Activated T-helper 1 cell treated with Interleukin-2 at 50 U/mL for 16 hours (primary cell): ENCODE measurements around the gene SUV39H2.
"Not testable (repeated sequence)": the region's sequence is repeated elsewhere in the genome, so short reads cannot be mapped to it uniquely, and the experiment has no call there.

Experiments
- DNase-seq: peaks from one replicate; pipeline ENCODE4 v3.0.0-alpha.2; 2020; ENCODE audit warnings: low read depth

SUV39H2 gene, protein sequence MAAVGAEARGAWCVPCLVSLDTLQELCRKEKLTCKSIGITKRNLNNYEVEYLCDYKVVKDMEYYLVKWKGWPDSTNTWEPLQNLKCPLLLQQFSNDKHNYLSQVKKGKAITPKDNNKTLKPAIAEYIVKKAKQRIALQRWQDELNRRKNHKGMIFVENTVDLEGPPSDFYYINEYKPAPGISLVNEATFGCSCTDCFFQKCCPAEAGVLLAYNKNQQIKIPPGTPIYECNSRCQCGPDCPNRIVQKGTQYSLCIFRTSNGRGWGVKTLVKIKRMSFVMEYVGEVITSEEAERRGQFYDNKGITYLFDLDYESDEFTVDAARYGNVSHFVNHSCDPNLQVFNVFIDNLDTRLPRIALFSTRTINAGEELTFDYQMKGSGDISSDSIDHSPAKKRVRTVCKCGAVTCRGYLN

GRCh38 chr10:14878266-14879123 lies at the start of gene SUV39H2:
TSS of gene SUV39H2 (plus strand) at chr10:14878866. CDS start at chr10:14878889, 23 bp downstream.
- peak; percentile 90 for DNase-seq

DNA sequence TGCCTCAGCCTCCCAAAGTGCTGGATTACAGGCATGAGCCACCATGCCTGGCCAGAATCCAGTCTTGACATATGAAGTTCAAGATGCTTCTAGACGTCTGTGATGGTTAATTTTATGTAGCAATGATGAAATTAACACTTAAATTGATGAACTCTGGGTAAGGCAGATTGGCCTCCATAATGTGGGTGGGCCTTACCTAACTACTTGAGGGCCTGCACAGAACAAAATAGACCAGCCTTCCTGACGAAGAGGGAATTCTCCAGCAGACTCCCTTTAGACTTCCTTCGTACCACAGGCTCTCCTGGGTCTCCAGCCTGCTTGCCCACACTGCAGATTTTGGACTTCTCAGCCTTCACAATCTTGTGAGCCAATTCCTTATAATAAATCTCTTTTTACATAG lies 45.6 kb upstream of the SUV39H2 start:
- no peak for DNase-seq

DNA sequence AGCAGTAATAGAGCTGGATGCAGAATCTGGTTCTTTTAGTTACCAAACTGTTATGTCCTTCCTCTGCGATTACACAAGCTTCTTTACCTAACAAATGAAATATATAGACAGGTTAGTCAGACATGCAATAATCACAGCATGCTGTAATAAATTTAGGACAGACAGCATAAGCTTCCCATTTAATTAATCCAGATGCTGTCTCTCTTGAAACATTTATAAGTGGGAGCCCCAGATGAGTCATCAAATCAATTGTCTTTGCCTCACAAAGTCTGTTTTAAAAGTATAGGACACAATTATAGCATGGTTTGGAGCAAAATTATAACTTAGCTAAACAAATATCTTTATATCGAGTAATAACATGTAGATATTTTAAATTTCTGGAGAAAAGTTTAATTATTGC lies 42.5 kb upstream of the SUV39H2 start:
- DNase-seq: no peak

- DNase-seq: no peak
Observed at GRCh38 chr10:14837003-14837756, 41.5 kb upstream of the SUV39H2 start.

DNA sequence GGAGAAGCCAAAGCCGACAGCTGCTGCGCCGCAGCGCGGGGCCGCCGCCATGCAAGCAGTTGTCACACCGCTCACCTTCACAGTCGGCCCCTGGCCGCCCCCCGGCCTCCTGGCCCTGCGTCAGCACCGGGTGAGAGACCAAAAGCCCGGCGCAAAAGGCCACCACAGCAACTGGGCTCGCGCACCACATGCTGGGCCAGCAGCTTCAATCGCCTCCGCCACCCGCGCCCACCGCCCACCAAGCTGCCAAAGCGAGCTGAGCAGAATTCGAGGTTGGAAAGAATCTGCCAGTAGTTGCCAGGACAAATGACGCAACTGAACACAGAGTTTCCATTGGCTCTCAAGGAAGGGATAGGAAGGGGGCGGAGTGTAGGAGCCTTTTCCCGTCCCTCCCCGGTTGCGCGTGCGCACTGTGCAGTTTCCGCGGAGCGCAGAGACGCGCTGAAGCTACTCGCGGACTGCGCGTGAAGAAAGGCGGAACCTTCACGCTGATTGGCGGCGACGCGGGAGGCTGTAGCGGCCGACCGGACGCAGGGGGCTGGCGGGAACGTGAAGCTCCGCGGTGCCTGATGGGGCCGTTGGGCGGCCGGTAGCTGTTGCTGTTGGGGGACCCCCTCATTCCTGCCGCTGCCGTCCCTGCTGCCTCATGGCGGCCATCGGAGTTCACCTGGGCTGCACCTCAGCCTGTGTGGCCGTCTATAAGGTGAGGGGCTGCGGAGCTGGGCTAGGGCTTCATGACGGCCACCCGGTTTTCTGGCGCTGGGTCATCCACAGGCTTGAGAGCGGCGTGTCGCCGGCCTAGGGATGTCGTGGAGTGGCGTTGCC lies 40.7 kb upstream of the SUV39H2 start, which contains the start of the genes CDNF, HSPA14 and MSANTD7:
CDNF (minus strand) TSS at position 281 of the 825 bp plus-strand sequence; CDS start at position 190, 91 bp downstream.
HSPA14 (plus strand) TSS at position 550 of the 825 bp plus-strand sequence; CDS start at position 647, 97 bp downstream.
MSANTD7 (plus strand) TSS at position 550 of the 825 bp plus-strand sequence. CDS start 3,979 bp downstream, outside the sequence.
- peak; percentile 99 for DNase-seq

GRCh38 chr10:14838582-14839304 lies 39.9 kb upstream of the SUV39H2 start:
- peak; percentile 8 for DNase-seq

GRCh38 chr10:14839305-14839695 lies 39.4 kb upstream of the SUV39H2 start:
- DNase-seq: no peak

DNA sequence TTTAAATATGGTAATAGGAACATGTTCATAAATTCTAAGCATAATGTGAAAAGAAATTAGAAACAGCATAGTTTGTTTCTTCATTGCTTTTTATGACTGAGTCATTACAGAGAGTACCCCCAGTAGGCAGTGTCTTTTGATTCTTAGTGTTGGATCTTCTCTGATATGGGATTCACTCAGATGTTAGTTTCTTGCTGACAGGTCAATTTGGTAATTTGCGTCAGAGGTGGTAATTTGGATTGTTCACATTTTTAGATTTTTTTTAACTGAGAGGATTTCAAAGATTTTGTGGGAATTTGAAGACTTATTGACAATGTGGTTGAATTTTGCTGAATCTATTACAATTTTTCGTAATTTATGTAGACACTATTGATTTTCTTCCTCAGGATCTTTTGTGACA lies 38.5 kb upstream of the SUV39H2 start:
- DNase-seq: no peak

GRCh38 chr10:14843327-14843988 lies 35.2 kb upstream of the SUV39H2 start:
- no peak for DNase-seq

GRCh38 chr10:14844948-14845347 lies 33.7 kb upstream of the SUV39H2 start:
- DNase-seq: no peak

DNA sequence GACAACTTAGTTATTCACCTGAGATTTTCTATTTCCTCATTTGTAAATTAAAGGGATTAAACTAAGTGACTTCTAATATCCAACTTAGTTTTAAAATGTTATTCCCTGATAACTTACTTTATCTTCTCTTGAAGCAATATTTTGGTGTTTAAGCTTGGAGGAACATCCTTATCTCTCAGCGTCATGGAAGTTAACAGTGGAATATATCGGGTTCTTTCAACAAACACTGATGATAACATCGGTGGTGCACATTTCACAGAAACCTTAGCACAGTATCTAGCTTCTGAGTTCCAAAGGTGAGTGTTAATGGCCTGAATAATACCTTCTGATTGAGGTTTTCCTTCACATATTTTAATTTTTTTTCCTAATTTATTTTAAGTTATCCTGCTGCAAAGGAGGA lies 26.4 kb upstream of the SUV39H2 start:
- DNase-seq: no peak

DNA sequence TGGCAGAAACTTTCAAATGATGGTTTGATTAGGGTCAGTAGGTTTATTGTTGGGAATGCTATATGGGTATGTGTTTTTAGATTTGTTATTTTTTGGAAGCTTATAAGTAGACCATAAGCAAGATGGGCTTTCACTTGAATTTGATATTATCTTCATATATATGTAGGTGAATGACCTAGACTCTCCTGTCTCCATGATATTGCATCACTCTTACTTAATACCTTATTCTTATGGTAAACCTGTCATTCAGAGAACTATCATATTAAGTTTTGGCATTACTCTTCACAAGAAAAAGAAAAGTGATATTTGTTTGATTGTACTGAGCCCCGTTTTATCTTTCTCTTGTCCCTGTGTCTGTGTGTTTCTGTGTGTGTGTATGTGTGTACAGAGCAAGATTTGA lies 23.2 kb upstream of the SUV39H2 start:
- no peak for DNase-seq

GRCh38 chr10:14858338-14858960 lies 20.2 kb upstream of the SUV39H2 start:
- DNase-seq: no peak

GRCh38 chr10:14859043-14859442 lies 19.6 kb upstream of the SUV39H2 start:
- no peak for DNase-seq

GRCh38 chr10:14859775-14860174 lies 18.9 kb upstream of the SUV39H2 start:
- no peak for DNase-seq

DNA sequence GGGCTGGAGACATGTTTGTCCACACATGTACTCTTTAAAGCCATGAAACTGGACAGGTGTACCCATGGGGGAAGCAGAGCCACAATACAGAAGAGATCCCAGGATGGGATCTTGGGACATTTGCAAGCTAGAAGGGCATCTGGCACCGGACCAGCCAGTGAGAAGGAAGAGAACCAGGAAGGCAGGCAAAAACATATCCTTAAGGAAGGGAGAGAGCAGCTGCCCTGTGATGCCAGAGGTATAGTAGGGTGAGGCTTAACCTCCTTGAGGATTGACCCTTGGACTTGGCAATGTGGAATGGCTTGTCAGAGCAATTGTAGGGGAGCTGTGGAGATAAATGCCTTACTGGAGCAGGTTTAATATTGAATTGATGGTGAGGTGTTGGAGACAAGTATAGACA lies 17.9 kb upstream of the SUV39H2 start:
- DNase-seq: no peak

DNA sequence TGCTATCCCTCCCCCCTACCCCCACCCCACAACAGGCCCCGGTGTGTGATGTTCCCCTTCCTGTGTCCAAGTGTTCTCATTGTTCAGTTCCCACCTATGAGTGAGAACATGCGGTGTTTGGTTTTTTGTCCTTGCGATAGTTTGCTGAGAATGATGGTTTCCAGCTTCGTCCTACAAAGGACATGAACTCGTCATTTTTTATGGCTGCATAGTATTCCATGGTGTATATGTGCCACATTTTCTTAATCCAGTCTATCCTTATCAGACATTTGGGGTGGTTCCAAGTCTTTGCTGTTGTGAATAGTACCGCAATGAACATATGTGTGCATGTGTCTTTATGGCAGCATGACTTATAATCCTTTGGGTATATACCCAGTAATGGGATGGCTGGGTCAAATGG lies 14.2 kb upstream of the SUV39H2 start:
- not testable (repeated sequence) for DNase-seq

DNA sequence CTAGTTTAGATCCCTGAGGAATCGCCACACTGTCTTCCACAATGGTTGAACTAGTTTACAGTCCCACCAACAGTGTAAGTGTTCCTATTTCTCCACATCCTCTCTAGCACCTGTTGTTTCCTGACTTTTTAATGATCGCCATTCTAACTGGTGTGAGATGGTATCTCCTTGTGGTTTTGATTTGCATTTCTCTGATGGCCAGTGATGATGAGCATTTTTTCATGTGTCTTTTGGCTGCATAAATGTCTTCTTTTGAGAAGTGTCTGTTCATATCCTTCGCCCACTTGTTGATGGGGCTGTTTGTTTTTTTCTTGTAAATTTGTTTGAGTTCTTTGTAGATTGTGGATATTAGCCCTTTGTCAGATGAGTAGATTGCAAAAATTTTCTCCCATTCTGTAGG lies 13.8 kb upstream of the SUV39H2 start:
- DNase-seq: not testable (repeated sequence)

- no peak for DNase-seq
Observed at GRCh38 chr10:14873090-14873760, 5.4 kb upstream of the SUV39H2 start.
